LNCaP clone FGC (cell line): ENCODE results near the gene DNAH10.
"Not testable (repeated sequence)": the region's sequence is repeated elsewhere in the genome, so short reads cannot be mapped to it uniquely, and the experiment has no call there.

Experiments used
- DNase-seq: peaks from one replicate; pipeline ENCODE4 v3.0.0-alpha.2; 2011; ENCODE audit warnings: low read depth
- H3K4me3 ChIP-seq: 2 replicates; pipeline ENCODE4 v1.5.1; 2011; ENCODE audit warnings: mild to moderate bottlenecking, low read depth, low read length, control low read depth
- TF ChIP-seq, protein P1 (sequence below): IDR thresholded peaks from 2 replicates; pipeline ENCODE4 v1.5.1; 2012; ENCODE audit warnings: mild to moderate bottlenecking; ENCODE audit not compliant: control insufficient read depth, insufficient read depth; ENCODE audit errors: extremely low read depth

The DNAH10 gene

DNA sequence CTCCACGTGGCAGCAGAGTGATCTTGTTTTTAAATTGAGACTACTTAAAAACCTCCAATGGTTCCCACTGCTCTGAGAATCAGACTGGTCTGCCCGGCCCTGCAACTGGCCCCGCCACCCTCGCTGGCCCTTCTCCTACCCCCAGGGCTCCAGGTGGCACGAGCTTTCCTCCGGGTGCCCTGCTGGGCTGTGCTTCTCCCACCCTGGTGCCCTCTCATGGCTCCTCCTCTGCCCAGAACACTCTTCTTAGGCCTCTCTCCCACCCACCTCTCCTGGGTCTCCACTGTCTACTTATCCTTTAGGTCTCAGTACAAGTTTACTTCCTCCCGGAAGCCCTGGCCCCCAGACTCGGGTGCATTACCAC, 184.0 kb downstream of the DNAH10 start:
- H3K4me3 ChIP-seq, result no peak overlapping the region
- TF ChIP-seq, protein P1, sequence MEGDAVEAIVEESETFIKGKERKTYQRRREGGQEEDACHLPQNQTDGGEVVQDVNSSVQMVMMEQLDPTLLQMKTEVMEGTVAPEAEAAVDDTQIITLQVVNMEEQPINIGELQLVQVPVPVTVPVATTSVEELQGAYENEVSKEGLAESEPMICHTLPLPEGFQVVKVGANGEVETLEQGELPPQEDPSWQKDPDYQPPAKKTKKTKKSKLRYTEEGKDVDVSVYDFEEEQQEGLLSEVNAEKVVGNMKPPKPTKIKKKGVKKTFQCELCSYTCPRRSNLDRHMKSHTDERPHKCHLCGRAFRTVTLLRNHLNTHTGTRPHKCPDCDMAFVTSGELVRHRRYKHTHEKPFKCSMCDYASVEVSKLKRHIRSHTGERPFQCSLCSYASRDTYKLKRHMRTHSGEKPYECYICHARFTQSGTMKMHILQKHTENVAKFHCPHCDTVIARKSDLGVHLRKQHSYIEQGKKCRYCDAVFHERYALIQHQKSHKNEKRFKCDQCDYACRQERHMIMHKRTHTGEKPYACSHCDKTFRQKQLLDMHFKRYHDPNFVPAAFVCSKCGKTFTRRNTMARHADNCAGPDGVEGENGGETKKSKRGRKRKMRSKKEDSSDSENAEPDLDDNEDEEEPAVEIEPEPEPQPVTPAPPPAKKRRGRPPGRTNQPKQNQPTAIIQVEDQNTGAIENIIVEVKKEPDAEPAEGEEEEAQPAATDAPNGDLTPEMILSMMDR, result no peak
- no peak for DNase-seq

DNA sequence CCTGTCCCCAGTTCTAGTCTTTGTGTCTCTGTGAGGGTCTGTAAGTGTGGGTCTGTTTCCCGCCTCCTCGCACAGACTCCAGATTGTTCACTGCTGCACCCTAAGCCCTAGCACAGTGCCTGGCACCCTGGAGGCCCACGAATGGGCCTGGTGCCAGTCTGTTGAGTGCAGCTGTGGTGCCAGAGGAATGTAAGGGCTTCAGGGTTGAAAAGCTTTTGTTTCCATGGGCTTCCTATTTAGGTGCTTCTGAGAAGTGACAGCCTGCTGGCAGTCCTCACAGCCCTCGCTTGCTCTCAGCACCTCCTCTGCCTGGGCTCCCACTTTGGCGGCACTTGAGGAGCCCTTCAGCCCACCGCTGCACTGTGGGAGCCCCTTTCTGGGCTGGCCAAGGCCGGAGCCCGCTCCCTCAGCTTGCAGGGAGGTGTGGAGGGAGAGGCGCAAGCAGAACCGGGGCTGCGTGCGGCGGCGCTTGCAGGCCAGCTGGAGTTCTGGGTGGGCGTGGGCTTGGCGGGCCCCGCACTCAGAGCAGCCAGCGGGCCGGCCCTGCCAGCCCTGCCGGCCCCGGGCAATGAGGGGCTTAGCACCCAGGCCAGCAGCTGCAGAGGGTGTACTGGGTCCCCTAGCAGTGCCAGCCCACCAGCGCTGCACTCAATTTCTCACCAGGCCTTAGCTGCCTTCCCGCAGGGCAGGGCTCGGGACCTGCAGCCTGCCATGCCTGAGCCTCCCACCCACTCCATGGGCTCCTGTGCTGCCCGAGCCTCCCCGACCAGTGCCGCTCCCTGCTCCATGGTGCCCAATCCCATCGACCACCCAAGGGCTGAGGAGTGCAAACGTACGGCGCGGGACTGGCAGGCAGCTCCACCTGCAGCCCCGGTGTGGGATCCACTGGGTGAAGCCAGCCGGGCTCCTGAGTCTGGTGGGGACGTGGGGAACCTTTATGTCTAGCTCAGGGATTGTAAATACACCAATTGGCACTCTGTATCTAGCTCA, 184.7 kb downstream of the DNAH10 start:
- DNase-seq, H3K4me3 ChIP-seq: not testable (repeated sequence)

DNA sequence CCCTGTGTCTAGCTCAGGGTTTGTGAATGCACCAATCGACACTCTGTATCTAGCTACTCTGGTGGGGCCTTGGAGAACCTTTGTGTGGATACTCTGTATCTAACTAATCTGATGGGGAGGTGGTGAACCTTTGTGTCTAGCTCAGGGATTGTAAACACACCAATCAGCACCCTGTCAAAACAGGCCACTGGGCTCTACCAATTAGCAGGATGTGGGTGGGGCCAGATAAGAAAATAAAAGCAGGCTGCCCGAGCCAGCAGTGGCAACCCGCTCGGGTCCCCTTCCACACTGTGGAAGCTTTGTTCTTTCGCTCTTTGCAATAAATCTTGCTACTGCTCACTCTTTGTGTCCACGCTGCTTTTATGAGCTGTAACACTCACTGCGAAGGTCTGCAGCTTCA, 185.4 kb downstream of the DNAH10 start:
- DNase-seq, H3K4me3 ChIP-seq: not testable (repeated sequence)

DNA sequence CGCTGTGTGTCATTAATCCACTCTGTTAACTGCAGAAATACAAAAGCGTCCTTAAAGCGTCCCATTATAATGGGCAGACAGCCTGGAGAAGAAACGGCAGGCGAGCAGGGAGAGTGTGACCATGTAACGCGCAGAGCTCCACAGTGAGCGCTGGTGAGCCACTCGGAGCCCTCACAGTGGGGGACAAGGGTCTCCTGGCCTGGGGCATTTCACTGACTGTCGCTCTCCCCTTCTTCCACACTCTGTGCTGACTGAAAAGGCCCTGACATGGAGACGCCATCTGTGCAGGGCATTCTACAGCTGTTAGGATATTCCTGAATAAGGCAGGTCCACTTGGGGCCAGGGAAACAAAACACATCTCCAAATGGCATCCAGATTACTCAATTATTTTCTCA, 186.3 kb downstream of the DNAH10 start:
- TF ChIP-seq, protein P1, result no peak
- no peak overlapping the region for H3K4me3 ChIP-seq
- DNase-seq, result no peak

DNA sequence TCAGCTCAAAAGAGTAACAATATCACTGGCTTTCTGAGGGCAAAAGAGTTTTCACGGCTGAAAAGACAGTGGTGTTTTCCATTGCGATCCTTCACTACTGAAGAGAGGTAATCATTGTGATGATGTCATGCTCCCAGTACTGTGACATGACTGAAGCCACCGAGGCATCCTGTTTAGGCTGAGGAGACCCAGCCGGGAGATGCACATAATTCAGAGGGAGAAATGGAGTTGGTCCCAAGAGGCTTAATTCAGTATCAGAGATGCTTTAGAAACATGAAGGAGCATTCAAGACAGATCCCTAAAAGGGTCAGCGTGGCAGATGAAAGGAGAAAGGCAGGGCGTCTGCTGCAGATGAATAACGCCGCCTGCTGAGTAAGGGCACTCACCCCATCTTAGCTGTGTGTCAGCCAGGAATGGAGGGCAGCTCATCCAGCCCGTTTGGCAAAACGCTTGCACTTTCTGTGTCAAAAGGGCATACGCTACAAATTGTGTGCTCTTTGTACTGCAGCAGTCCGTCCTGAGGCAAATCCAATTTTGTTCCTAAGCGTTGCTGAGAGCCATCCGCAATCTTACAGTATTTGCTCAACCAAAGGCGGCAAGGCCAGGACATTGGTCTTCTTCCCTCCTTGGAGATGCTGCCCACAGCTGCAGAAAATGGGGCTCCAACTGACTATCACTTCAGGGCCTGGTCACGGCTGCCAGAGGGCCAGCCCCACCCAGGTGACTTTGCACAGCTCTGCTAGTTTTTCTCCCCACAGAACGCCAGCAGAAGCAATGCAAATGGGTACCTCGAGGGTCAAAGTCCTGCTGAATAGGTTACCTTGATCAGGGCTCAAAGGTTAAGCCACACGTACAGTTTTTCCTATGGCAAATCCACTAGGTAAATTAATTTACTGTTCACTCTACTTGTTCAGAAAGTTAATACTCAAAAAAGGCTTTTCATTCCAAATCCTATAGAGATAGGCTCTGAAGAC, 187.0 kb downstream of the DNAH10 start:
- no peak for DNase-seq
- TF ChIP-seq, protein P1, result no peak
- no peak overlapping the region for H3K4me3 ChIP-seq

DNA sequence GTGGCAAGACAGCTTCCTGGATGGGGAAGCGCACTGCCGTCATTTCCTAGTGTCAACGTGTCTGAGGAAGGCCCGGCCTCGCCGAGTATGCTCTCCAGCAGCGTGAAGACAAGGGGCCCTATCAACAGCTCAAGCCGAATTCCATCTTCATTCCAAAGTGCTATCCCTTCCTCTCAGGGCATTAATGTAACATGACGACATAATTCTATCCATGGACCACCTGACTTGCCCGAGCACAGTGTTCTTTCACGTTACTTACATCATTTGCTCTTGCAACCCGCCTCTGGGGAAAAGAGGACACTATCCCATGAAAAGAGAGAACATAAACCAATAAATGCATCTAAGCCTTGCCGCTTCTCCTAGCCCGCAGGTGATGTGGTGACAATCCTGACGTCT, 187.7 kb downstream of the DNAH10 start:
- TF ChIP-seq, protein P1, result no peak
- no peak overlapping the region for H3K4me3 ChIP-seq
- DNase-seq, result no peak

DNA sequence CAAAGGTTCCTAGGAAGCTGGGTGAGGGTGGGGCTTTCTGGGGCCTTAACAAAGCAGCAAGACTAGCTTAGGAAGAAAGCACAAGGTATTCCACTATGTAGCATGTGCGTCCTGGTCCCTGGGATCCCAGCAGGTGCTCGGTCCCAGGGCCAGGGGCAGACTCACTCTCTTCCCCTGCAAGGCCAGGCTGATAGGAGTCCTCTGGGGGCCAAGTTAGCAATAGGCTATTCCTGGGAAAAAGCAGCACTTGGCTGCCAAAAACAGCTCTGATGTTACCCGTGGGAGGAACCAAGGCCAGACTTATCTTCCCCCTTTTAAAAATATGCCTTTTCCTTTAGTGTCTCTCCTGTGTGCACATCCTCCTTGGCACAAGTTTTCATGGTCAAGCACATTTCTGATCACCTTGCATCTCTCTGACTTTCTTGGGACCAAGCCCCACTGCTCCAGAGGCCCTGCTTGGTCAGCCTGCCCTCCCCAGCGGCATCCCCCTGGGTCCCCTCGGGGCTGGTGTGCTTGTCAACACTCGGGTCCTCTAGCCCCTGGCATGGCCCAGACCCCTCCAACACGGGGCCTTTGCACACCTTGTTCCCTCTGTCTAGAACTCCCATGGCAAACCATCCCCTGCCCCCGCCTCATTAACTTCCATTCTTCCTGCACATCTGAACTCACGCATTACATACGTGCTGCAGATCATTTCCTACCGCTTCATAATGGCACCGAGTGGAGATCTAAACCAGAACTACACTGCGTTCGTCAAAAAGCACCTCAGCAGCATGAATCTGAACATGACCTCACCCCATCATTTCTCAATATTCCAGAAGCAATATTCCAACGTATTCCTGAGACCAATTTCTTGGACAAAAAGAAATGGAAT, 188.6 kb downstream of the DNAH10 start:
- DNase-seq, result no peak
- H3K4me3 ChIP-seq, result no peak overlapping the region
- TF ChIP-seq, protein P1, result no peak
